Measurements from ENCODE around the gene ULK3. TPM values are rescaled to one million over a fixed set of nuclear protein-coding genes. Genes with fewer than 3 reads are reported as not detected.

ULK3 gene
- total RNA-seq, 1 donor from 2014 or later: 43.9 TPM

- intact Hi-C loops (cut with DNase I): no loop called here
- no peak for TF ChIP-seq CTCF (IDR thresholded peaks at IDR 0.05)
- Histone ChIP-seq H3K4me3 (no peak overlapping the region), H3K27ac (no peak overlapping the region), H3K36me3 (peaks cover 10% of the 10 kb centered on the region), H3K9me3 (no peaks in the 10 kb centered on the region), H3K4me1 (no peaks in the 10 kb centered on the region), H3K27me3 (peaks cover 5% of the 10 kb centered on the region)
- no peak for DNase-seq
- ATAC-seq: no peak
Measured at GRCh38 chr15:74833376-74834107, 9.4 kb downstream of the ULK3 start.

GRCh38 chr15:74832826-74833225 is 10.1 kb downstream of the ULK3 start:
- Histone ChIP-seq H3K27me3 (peaks cover 11% of the 10 kb centered on the region), H3K4me3 (no peak overlapping the region), H3K36me3 (peaks cover 4% of the 10 kb centered on the region), H3K9me3 (no peaks in the 10 kb centered on the region), H3K27ac (no peak overlapping the region), H3K4me1 (no peaks in the 10 kb centered on the region)
- no peak for TF ChIP-seq CTCF (IDR thresholded peaks at IDR 0.05)
- ATAC-seq (no peak), DNase-seq (no peak)
- intact Hi-C loops (cut with DNase I): no loop called here

GRCh38 chr15:74831813-74832495 is 11.0 kb downstream of the ULK3 start:
- no peak overlapping the region for H3K27ac ChIP-seq
- intact Hi-C loops (cut with DNase I): no loop called here
- ATAC-seq (no peak), DNase-seq (no peak)
- peaks cover 4% of the 10 kb centered on the region for H3K36me3 ChIP-seq
- no peaks in the 10 kb centered on the region for H3K4me1 ChIP-seq
- H3K27me3 ChIP-seq: peaks cover 19% of the 10 kb centered on the region
- no peak for TF ChIP-seq CTCF (IDR thresholded peaks at IDR 0.05)
- H3K9me3 ChIP-seq: no peaks in the 10 kb centered on the region
- H3K4me3 ChIP-seq: no peak overlapping the region

GRCh38 chr15:74830868-74831267 is 12.1 kb downstream of the ULK3 start:
- H3K4me1 ChIP-seq: no peaks in the 10 kb centered on the region
- H3K36me3 ChIP-seq: no peaks in the 10 kb centered on the region
- no peak for TF ChIP-seq CTCF (IDR thresholded peaks at IDR 0.05)
- DNase-seq (no peak), ATAC-seq (no peak)
- peaks cover 25% of the 10 kb centered on the region for H3K27me3 ChIP-seq
- intact Hi-C loops (cut with DNase I): no loop called here
- H3K4me3 ChIP-seq: no peak overlapping the region
- H3K9me3 ChIP-seq: no peaks in the 10 kb centered on the region
- H3K27ac ChIP-seq: no peak overlapping the region

- Histone ChIP-seq H3K4me3 (no peak overlapping the region), H3K9me3 (no peaks in the 10 kb centered on the region), H3K4me1 (no peaks in the 10 kb centered on the region), H3K27me3 (peaks cover 25% of the 10 kb centered on the region), H3K27ac (no peak overlapping the region), H3K36me3 (no peaks in the 10 kb centered on the region)
- no peak for TF ChIP-seq CTCF (IDR thresholded peaks at IDR 0.05)
- intact Hi-C loops (cut with DNase I): no loop called here
- DNase-seq: no peak
- ATAC-seq: no peak
Measured at GRCh38 chr15:74829991-74830390, 13.0 kb downstream of the ULK3 start.
